HEK293T (cell line): ENCODE data around the gene HOXA10.

ENCODE experiments used
- CTCF ChIA-PET: fragments of 350-600 bp; formaldehyde crosslinking; extraction: SDS; loops from one replicate; lab custom pipeline; 2021; ENCODE audit warnings: antibody characterized with exemption, inconsistent platforms; lab: Yijun Ruan, JAX
- POLR2A ChIA-PET: fragments of 350-600 bp; formaldehyde crosslinking; extraction: SDS; loops from one replicate; lab custom pipeline; 2020; ENCODE audit warnings: antibody characterized with exemption, inconsistent platforms; lab: Yijun Ruan, JAX
- DNase-seq: peaks from one replicate; pipeline ENCODE4 v3.0.0; 2012; ENCODE audit warnings: mixed read lengths; ENCODE audit errors: extremely low spot score
- ARNT ChIP-seq: fragments of 450-650 bp; IDR thresholded peaks from 2 replicates; pipeline ENCODE4 v1.6.1; 2017; ENCODE audit warnings: mild to moderate bottlenecking
- BHLHE40 ChIP-seq: fragments of 450-650 bp; IDR thresholded peaks from 2 replicates; pipeline ENCODE4 v1.6.1; 2016; ENCODE audit warnings: mild to moderate bottlenecking, moderate library complexity, borderline replicate concordance
- CTBP1 ChIP-seq: fragments of 450-650 bp; IDR thresholded peaks from 2 replicates; pipeline ENCODE4 v1.6.1; 2016; ENCODE audit warnings: borderline replicate concordance
- ELF4 ChIP-seq: fragments of 450-650 bp; IDR thresholded peaks from 2 replicates; pipeline ENCODE4 v1.6.1; 2017; ENCODE audit warnings: antibody characterized with exemption
- FOXA1 ChIP-seq: fragments of 450-650 bp; IDR thresholded peaks from 2 replicates; pipeline ENCODE4 v1.6.1; 2016; ENCODE audit warnings: mild to moderate bottlenecking
- FOXK2 ChIP-seq: fragments of 450-650 bp; IDR thresholded peaks from 2 replicates; pipeline ENCODE4 v1.6.1; 2016; ENCODE audit warnings: mild to moderate bottlenecking
- FOXM1 ChIP-seq: fragments of 450-650 bp; IDR thresholded peaks from 2 replicates; pipeline ENCODE4 v1.6.1; 2017; ENCODE audit warnings: mild to moderate bottlenecking, borderline replicate concordance
- HDGF ChIP-seq: fragments of 450-650 bp; IDR thresholded peaks from 2 replicates; pipeline ENCODE4 v1.6.1; 2017; ENCODE audit warnings: antibody characterized with exemption, borderline replicate concordance
- L3MBTL2 ChIP-seq: fragments of 450-650 bp; conservative IDR thresholded peaks from 2 replicates; pipeline ENCODE4 v1.6.1; 2016; ENCODE audit warnings: mild to moderate bottlenecking
- LEF1 ChIP-seq: fragments of 450-650 bp; IDR thresholded peaks from 2 replicates; pipeline ENCODE4 v1.6.1; 2017; ENCODE audit warnings: mild to moderate bottlenecking, borderline replicate concordance
- NFRKB ChIP-seq: fragments of 450-650 bp; IDR thresholded peaks from 2 replicates; pipeline ENCODE4 v1.6.1; 2016; ENCODE audit warnings: mild to moderate bottlenecking, moderate library complexity
- SP1 ChIP-seq: fragments of 450-650 bp; IDR thresholded peaks from 2 replicates; pipeline ENCODE4 v1.6.1; 2017
- SUZ12 ChIP-seq: fragments of 450-650 bp; IDR thresholded peaks from 2 replicates; pipeline ENCODE4 v1.6.1; 2016; ENCODE audit warnings: mild to moderate bottlenecking
- TARDBP ChIP-seq: fragments of 450-650 bp; IDR thresholded peaks from 2 replicates; pipeline ENCODE4 v1.6.1; 2016
- ZNF384 ChIP-seq: fragments of 450-650 bp; IDR thresholded peaks from 2 replicates; pipeline ENCODE4 v1.6.1; 2016
- TF ChIP-seq, protein P1 (sequence below): fragments of 450-650 bp; IDR thresholded peaks from 2 replicates; pipeline ENCODE4 v1.6.1; 2016

The HOXA10 gene

DNA sequence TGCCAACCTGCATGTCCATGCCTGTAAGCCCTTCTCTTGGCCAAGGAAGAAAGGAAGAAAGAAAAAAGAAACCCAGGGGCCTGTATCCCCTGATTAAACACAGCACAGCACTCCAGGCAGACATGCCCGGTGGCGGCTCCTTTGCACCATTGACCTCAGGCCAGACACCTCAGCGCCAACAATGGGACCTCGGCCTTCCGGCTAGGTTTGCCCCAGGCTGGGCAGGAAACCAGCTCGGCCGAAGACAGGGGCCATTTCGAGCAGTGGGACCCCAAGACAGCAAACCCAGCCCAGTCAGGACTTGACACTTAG, 2.8 kb downstream of the HOXA10 start:
- CTCF ChIA-PET = no interaction called here
- POLR2A ChIA-PET = interaction anchor here (0.6 to 13.6 kb wide), 7 partner anchors 8 to 976 kb away, joined by 3 to 367 read pairs (median 12); partner anchors contain the start of genes HNRNPA2B1, HOXA11, HOXA3 and HOXA5
- DNase-seq = no peak
- TF ChIP-seq HDGF = no peak
- no peak for TF ChIP-seq BHLHE40
- TF ChIP-seq TARDBP = no peak
- TF ChIP-seq NFRKB = no peak
- no peak for TF ChIP-seq SUZ12
- TF ChIP-seq CTBP1 = no peak
- TF ChIP-seq, protein P1, sequence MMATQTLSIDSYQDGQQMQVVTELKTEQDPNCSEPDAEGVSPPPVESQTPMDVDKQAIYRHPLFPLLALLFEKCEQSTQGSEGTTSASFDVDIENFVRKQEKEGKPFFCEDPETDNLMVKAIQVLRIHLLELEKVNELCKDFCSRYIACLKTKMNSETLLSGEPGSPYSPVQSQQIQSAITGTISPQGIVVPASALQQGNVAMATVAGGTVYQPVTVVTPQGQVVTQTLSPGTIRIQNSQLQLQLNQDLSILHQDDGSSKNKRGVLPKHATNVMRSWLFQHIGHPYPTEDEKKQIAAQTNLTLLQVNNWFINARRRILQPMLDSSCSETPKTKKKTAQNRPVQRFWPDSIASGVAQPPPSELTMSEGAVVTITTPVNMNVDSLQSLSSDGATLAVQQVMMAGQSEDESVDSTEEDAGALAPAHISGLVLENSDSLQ = no peak
- no peak for TF ChIP-seq LEF1
- TF ChIP-seq ZNF384 = no peak
- TF ChIP-seq FOXM1 = no peak
- no peak for TF ChIP-seq FOXK2
- no peak for TF ChIP-seq ELF4
- no peak for TF ChIP-seq L3MBTL2
- no peak for TF ChIP-seq ARNT
- no peak for TF ChIP-seq SP1
- no peak for TF ChIP-seq FOXA1

DNA sequence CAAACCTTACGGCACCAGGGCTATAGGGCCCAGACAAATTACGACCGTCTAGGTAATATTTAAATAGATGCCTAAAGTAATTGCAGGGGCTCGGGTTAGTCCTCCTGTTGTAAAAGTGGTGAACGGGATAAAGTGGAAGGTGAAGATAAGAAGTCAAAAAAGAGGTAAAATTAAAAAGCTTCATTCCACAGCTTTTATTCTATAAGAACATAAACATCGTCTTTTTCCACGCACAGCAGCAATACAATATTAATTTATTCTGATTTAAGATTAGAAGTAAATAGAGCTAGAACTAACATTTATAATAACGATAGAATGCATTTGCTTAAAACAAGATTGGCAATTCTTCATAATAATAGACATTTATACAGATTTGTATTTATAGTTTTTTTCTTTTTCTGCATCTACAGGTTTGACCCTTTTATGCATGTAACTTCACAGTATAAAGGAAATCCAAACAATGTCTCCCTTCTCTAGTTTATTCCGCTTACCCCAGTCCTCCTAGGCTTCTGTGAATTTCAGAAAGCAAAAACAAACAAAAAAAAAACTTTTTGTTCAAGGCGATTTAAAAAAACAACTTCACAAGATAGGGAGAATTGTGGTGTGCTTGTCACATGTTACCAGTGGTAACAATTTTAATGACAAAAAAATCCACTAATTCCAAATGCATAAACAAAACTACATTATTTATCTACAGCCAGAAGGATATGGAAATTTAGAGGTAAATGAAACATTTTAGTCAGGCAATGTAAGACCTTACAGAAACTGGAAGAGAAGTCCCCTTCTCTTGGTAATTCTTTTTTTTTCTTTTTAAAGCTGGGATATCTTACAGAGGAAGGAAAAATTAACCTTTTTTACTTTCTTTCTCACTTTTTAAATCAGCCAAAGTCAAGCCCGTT, 3.4 kb downstream of the HOXA10 start:
- CTCF ChIA-PET = interaction anchor here (1.4 kb wide), 1 partner anchor 9 kb away, joined by 8 read pairs; no protein-coding TSS in a partner anchor
- TF ChIP-seq SUZ12 = no peak
- no peak for TF ChIP-seq ARNT
- TF ChIP-seq, protein P1 = peak; percentile 39; the same call in 1 of the 2 replicates
- 0 out of 2 replicates have a peak, but pooled peaks have one; percentile 20 for TF ChIP-seq CTBP1
- POLR2A ChIA-PET = interaction anchor here (0.8 to 13.6 kb wide), 8 partner anchors 9 to 972 kb away, joined by 3 to 367 read pairs (median 8); partner anchors contain the start of genes HNRNPA2B1, HOXA11, HOXA3 and HOXA5
- DNase-seq = no peak

DNA sequence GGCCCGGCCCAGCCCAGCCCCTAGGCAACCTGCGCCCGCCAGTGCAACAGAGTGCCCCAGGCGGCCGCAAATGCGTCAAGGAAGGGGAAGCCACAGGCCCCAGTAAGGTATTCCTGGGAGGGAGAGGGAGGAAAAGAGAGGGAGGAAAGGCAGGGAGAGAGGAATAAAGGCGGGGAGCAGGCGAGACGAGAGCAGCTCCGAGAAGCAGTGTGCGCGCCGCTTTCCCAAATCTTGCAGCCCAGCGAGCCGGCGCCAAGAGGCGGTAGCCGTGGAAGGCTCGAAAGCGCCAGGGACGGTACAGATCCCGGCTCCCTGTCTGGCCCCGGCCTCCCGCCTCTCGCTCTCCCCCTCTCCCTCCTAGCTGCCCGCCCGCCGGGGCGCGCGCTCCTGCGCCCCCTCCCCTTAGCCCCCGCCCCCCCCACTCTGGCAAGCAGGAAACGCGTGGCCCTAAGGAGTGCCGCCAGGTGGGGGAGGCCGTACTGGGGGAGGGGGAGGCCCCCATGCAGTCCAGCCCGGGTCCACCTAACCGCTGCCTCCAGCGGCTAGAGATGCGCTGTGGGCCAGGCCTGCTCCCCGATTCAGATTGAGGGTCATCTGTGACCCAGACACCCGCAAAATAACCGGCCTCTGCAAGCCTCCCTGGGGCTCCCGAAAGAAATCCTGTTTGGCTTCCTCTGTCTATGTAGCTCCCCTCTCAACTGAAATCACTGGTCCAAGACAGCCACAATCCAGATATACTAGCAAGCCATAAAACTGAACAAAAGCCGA, 4.3 kb downstream of the HOXA10 start:
- ChIA-PET CTCF (interaction anchor here (1.4 kb wide), 1 partner anchor 10 kb away, joined by 8 read pairs; no protein-coding TSS in a partner anchor), POLR2A (interaction anchor here (0.8 to 13.6 kb wide), 11 partner anchors 9 to 972 kb away, joined by 3 to 367 read pairs (median 4); partner anchors contain the start of genes HNRNPA2B1, HOXA11, HOXA3 and HOXA4)
- TF ChIP-seq L3MBTL2 = no peak
- TF ChIP-seq NFRKB = no peak
- TF ChIP-seq FOXM1 = peak; percentile 27; the same call in 1 of the 2 replicates
- TF ChIP-seq LEF1 = no peak
- TF ChIP-seq ARNT = no peak
- DNase-seq = no peak

DNA sequence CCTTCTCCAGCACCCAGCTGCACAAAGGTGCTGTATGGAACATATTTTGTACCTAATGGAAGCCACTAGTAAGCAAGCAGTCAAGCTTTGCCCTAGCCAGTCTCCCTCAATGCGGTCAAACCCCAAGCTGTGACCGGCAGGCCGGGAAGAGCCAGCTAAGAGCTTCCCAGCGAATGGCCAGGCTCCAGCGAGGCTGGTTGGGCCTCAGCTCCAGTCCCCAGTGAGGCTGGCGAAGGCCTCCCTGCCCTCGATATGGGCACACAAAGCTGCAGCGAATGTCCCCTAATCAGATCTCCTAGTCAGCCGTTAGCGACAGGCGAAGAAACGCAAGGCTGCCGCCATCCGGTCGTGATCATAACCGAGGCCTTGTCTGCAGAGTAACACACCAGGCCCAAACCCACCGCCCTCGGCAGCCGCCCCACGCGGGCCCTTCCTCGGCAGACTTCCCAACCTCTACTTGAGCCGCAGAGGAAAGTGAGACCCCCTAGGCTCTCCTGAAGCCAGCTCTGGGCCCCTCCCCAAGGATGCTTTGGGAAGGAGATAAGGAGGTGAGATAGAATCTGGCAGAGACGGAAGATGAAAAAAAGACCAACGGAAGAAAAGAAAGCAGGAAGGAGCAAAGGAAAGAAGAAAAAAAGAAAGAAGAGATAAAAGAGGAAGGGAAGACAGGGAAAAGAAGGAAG, 5.7 kb downstream of the HOXA10 start:
- ChIA-PET CTCF (interaction anchor here (0.5 kb wide), 1 partner anchor 1041 kb away, joined by 3 read pairs; no protein-coding TSS in a partner anchor), POLR2A (interaction anchor here (0.5 to 13.6 kb wide), 11 partner anchors 9 to 1403 kb away, joined by 3 to 367 read pairs (median 4); partner anchors contain the start of genes HOXA11, HOXA3, HOXA4 and HOXA5)
- DNase-seq = no peak
- 0 out of 2 replicates have a peak, but pooled peaks have one; percentile 60 for TF ChIP-seq HDGF
- TF ChIP-seq, protein P1 = no peak
- TF ChIP-seq NFRKB = no peak
- TF ChIP-seq BHLHE40 = no peak
- TF ChIP-seq ELF4 = no peak
- TF ChIP-seq ARNT = no peak
- TF ChIP-seq CTBP1 = no peak
- TF ChIP-seq FOXA1 = no peak
- TF ChIP-seq ZNF384 = no peak

DNA sequence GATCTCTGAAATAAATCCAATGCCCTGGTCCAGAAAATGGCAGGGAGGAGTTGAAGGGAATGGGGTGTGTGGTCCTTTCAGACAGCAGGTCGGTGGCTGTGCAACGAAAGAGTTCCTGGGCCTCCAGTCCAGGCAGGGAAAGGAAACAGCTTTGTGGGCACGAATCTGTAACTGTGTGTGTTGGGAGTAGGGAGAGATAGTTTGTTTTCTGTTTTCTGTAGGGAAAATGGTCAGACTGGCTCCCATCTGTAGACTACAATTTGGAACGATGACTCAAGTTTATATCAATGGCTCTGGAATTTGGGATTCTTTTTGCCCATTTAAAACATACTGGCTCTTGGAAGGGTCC, 6.2 kb downstream of the HOXA10 start:
- TF ChIP-seq ELF4 = no peak
- no peak for TF ChIP-seq FOXK2
- TF ChIP-seq NFRKB = no peak
- no peak for TF ChIP-seq ARNT
- DNase-seq = no peak
- ChIA-PET POLR2A (interaction anchor here (0.9 to 13.6 kb wide), 6 partner anchors 11 to 1307 kb away, joined by 3 to 367 read pairs (median 13); partner anchors contain the start of genes HOXA11, HOXA3, HOXA5 and HOXA6), CTCF (no interaction called here)
